Measurements from ENCODE around the gene ADK.

GRCh38 chr10:74332398-74332797, 181.4 kb downstream of the ADK start:
- no peak for TF ChIP-seq POLR2A (IDR thresholded peaks at IDR 0.05)
- TF ChIP-seq CTCF (IDR thresholded peaks at IDR 0.05), result no peak

All from heart left ventricle (tissue), 13 donors.